ENCODE results near the gene CFAP73.
"Not testable (repeated sequence)": the region's sequence is repeated elsewhere in the genome, so short reads cannot be mapped to it uniquely, and the experiment has no call there.

CFAP73 gene

GRCh38 chr12:113109872-113110599 lies 39.5 kb upstream of the CFAP73 start:
- Histone ChIP-seq H3K27me3 (ENCODE audit: control insufficient read depth in 2 of 2, insufficient read depth in 2 of 2, low read length in 2 of 2) (no peaks in the 10 kb centered on the region), H3K4me1 (ENCODE audit: control insufficient read depth in 2 of 2, insufficient read depth in 2 of 2, low read length in 2 of 2) (no peaks in the 10 kb centered on the region), H3K36me3 (ENCODE audit: control insufficient read depth in 2 of 2, insufficient read depth in 2 of 2, low read length in 2 of 2) (no peaks in the 10 kb centered on the region), H3K27ac (ENCODE audit: low read depth in 2 of 2, low read length in 2 of 2) (no peak overlapping the region), H3K9me3 (ENCODE audit: control insufficient read depth in 2 of 2, low read length in 2 of 2) (no peaks in the 10 kb centered on the region), H3K9ac (ENCODE audit: low read depth in 1 of 2, low read length in 2 of 2) (no peak overlapping the region), H3K4me3 (ENCODE audit: low read length in 2 of 2) (no peak overlapping the region)

GRCh38 chr12:113111247-113111646 lies 38.3 kb upstream of the CFAP73 start:
- Histone ChIP-seq H3K27me3 (ENCODE audit: control insufficient read depth in 2 of 2, insufficient read depth in 2 of 2, low read length in 2 of 2) (no peaks in the 10 kb centered on the region), H3K4me1 (ENCODE audit: control insufficient read depth in 2 of 2, insufficient read depth in 2 of 2, low read length in 2 of 2) (no peaks in the 10 kb centered on the region), H3K36me3 (ENCODE audit: control insufficient read depth in 2 of 2, insufficient read depth in 2 of 2, low read length in 2 of 2) (no peaks in the 10 kb centered on the region), H3K4me3 (ENCODE audit: low read length in 2 of 2) (no peak overlapping the region), H3K9ac (ENCODE audit: low read depth in 1 of 2, low read length in 2 of 2) (no peak overlapping the region), H3K9me3 (ENCODE audit: control insufficient read depth in 2 of 2, low read length in 2 of 2) (no peaks in the 10 kb centered on the region), H3K27ac (ENCODE audit: low read depth in 2 of 2, low read length in 2 of 2) (no peak overlapping the region)

- Histone ChIP-seq H3K27me3 (ENCODE audit: control insufficient read depth in 2 of 2, insufficient read depth in 2 of 2, low read length in 2 of 2) (no peaks in the 10 kb centered on the region), H3K27ac (ENCODE audit: low read depth in 2 of 2, low read length in 2 of 2) (no peak overlapping the region), H3K4me1 (ENCODE audit: control insufficient read depth in 2 of 2, insufficient read depth in 2 of 2, low read length in 2 of 2) (no peaks in the 10 kb centered on the region), H3K4me3 (ENCODE audit: low read length in 2 of 2) (no peak overlapping the region), H3K9me3 (ENCODE audit: control insufficient read depth in 2 of 2, low read length in 2 of 2) (no peaks in the 10 kb centered on the region), H3K9ac (ENCODE audit: low read depth in 1 of 2, low read length in 2 of 2) (no peak overlapping the region), H3K36me3 (ENCODE audit: control insufficient read depth in 2 of 2, insufficient read depth in 2 of 2, low read length in 2 of 2) (no peaks in the 10 kb centered on the region)
Observed at GRCh38 chr12:113112043-113112899, 37.3 kb upstream of the CFAP73 start.

GRCh38 chr12:113113397-113113796 lies 36.1 kb upstream of the CFAP73 start:
- no peak overlapping the region for H3K9ac ChIP-seq (ENCODE audit: low read depth in 1 of 2, low read length in 2 of 2)

GRCh38 chr12:113114447-113115178 lies 34.9 kb upstream of the CFAP73 start:
- Histone ChIP-seq H3K27me3 (ENCODE audit: control insufficient read depth in 2 of 2, insufficient read depth in 2 of 2, low read length in 2 of 2) (no peaks in the 10 kb centered on the region), H3K4me3 (ENCODE audit: low read length in 2 of 2) (no peak overlapping the region), H3K36me3 (ENCODE audit: control insufficient read depth in 2 of 2, insufficient read depth in 2 of 2, low read length in 2 of 2) (no peaks in the 10 kb centered on the region), H3K9ac (ENCODE audit: low read depth in 1 of 2, low read length in 2 of 2) (no peak overlapping the region), H3K4me1 (ENCODE audit: control insufficient read depth in 2 of 2, insufficient read depth in 2 of 2, low read length in 2 of 2) (no peaks in the 10 kb centered on the region), H3K27ac (ENCODE audit: low read depth in 2 of 2, low read length in 2 of 2) (no peak overlapping the region), H3K9me3 (ENCODE audit: control insufficient read depth in 2 of 2, low read length in 2 of 2) (no peaks in the 10 kb centered on the region)

More at GRCh38 chr12:113113397-113113796, 36.1 kb upstream of the CFAP73 start:
- Histone ChIP-seq H3K36me3 (ENCODE audit: control insufficient read depth in 2 of 2, insufficient read depth in 2 of 2, low read length in 2 of 2) (no peaks in the 10 kb centered on the region), H3K27me3 (ENCODE audit: control insufficient read depth in 2 of 2, insufficient read depth in 2 of 2, low read length in 2 of 2) (no peaks in the 10 kb centered on the region), H3K4me1 (ENCODE audit: control insufficient read depth in 2 of 2, insufficient read depth in 2 of 2, low read length in 2 of 2) (no peaks in the 10 kb centered on the region), H3K27ac (ENCODE audit: low read depth in 2 of 2, low read length in 2 of 2) (no peak overlapping the region), H3K4me3 (ENCODE audit: low read length in 2 of 2) (no peak overlapping the region), H3K9me3 (ENCODE audit: control insufficient read depth in 2 of 2, low read length in 2 of 2) (no peaks in the 10 kb centered on the region)

- Histone ChIP-seq H3K4me1 (ENCODE audit: control insufficient read depth in 2 of 2, insufficient read depth in 2 of 2, low read length in 2 of 2) (no peaks in the 10 kb centered on the region), H3K36me3 (ENCODE audit: control insufficient read depth in 2 of 2, insufficient read depth in 2 of 2, low read length in 2 of 2) (no peaks in the 10 kb centered on the region), H3K4me3 (ENCODE audit: low read length in 2 of 2) (no peak overlapping the region), H3K9me3 (ENCODE audit: control insufficient read depth in 2 of 2, low read length in 2 of 2) (no peaks in the 10 kb centered on the region), H3K9ac (ENCODE audit: low read depth in 1 of 2, low read length in 2 of 2) (no peak overlapping the region), H3K27ac (ENCODE audit: low read depth in 2 of 2, low read length in 2 of 2) (no peak overlapping the region), H3K27me3 (ENCODE audit: control insufficient read depth in 2 of 2, insufficient read depth in 2 of 2, low read length in 2 of 2) (no peaks in the 10 kb centered on the region)
Observed at GRCh38 chr12:113115455-113116126, 33.9 kb upstream of the CFAP73 start.

- no peak overlapping the region for H3K27ac ChIP-seq (ENCODE audit: low read depth in 2 of 2, low read length in 2 of 2)
- H3K9ac ChIP-seq (ENCODE audit: low read depth in 1 of 2, low read length in 2 of 2), result no peak overlapping the region
- H3K9me3 ChIP-seq (ENCODE audit: control insufficient read depth in 2 of 2, low read length in 2 of 2), result no peaks in the 10 kb centered on the region
- no peaks in the 10 kb centered on the region for H3K36me3 ChIP-seq (ENCODE audit: control insufficient read depth in 2 of 2, insufficient read depth in 2 of 2, low read length in 2 of 2)
- H3K4me1 ChIP-seq (ENCODE audit: control insufficient read depth in 2 of 2, insufficient read depth in 2 of 2, low read length in 2 of 2), result no peaks in the 10 kb centered on the region
- no peaks in the 10 kb centered on the region for H3K27me3 ChIP-seq (ENCODE audit: control insufficient read depth in 2 of 2, insufficient read depth in 2 of 2, low read length in 2 of 2)
- H3K4me3 ChIP-seq (ENCODE audit: low read length in 2 of 2), result no peak overlapping the region
Observed at GRCh38 chr12:113116875-113117274, 32.6 kb upstream of the CFAP73 start.

- H3K27ac ChIP-seq (ENCODE audit: low read depth in 2 of 2, low read length in 2 of 2); H3K4me1 ChIP-seq (ENCODE audit: control insufficient read depth in 2 of 2, insufficient read depth in 2 of 2, low read length in 2 of 2); H3K36me3 ChIP-seq (ENCODE audit: control insufficient read depth in 2 of 2, insufficient read depth in 2 of 2, low read length in 2 of 2); H3K27me3 ChIP-seq (ENCODE audit: control insufficient read depth in 2 of 2, insufficient read depth in 2 of 2, low read length in 2 of 2); H3K9ac ChIP-seq (ENCODE audit: low read depth in 1 of 2, low read length in 2 of 2); H3K4me3 ChIP-seq (ENCODE audit: low read length in 2 of 2); H3K9me3 ChIP-seq (ENCODE audit: control insufficient read depth in 2 of 2, low read length in 2 of 2): not testable (repeated sequence)
Observed at GRCh38 chr12:113117684-113118083, 31.8 kb upstream of the CFAP73 start.

GRCh38 chr12:113118142-113118541 lies 31.4 kb upstream of the CFAP73 start:
- Histone ChIP-seq H3K27ac (ENCODE audit: low read depth in 2 of 2, low read length in 2 of 2) (no peak overlapping the region), H3K4me1 (ENCODE audit: control insufficient read depth in 2 of 2, insufficient read depth in 2 of 2, low read length in 2 of 2) (no peaks in the 10 kb centered on the region), H3K4me3 (ENCODE audit: low read length in 2 of 2) (no peak overlapping the region), H3K36me3 (ENCODE audit: control insufficient read depth in 2 of 2, insufficient read depth in 2 of 2, low read length in 2 of 2) (no peaks in the 10 kb centered on the region), H3K9me3 (ENCODE audit: control insufficient read depth in 2 of 2, low read length in 2 of 2) (no peaks in the 10 kb centered on the region), H3K9ac (ENCODE audit: low read depth in 1 of 2, low read length in 2 of 2) (no peak overlapping the region), H3K27me3 (ENCODE audit: control insufficient read depth in 2 of 2, insufficient read depth in 2 of 2, low read length in 2 of 2) (no peaks in the 10 kb centered on the region)

Data from mucosa of rectum (tissue), 2 donors.